HG03108 (cell line): ENCODE data around the gene SMARCC1.

Source experiments
- ATAC-seq: cut with Tn5 transposase; IDR thresholded peaks from one replicate; pipeline ENCODE4 v1.9.1; 2021; ENCODE audit warnings: moderate library complexity; ENCODE audit not compliant: unreplicated experiment

Gene SMARCC1

DNA sequence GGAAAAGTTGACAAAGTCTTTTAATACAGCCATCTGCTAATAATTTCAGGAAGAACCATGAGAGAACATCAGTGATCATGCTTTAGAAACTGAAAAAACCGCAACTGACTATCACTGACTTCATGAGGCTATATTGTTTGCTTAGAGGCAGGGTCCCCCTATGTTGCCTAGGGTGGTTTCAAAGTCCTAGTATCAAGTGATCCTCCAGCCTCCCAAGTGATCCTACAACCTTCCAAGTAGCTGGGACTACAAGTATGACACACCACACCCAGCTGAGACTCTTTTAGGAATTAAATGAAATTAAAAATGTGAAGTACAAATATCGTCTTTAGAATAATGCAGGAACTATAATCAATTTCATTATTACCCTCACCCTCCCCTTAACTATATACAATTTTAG, 144.8 kb downstream of the SMARCC1 start:
- ATAC-seq: no peak

DNA sequence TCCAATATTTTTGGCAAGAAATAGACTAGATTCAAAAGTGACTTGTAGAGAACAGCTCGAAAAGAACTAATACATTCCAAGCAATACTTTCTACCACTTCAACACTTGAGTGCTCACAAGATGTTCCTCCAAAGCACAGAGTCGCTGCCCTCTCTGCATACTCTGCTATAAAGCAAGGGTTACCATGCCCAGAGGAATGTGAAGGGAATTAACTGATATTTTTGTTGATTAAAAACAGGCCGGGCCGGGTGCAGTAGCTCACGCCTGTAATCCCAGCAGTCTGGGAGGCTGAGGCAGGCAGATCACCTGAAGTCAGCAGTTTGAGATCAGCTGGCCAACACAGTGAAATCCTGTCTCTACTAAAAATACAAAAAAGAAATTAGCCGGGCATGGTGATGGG, 145.5 kb downstream of the SMARCC1 start:
- no peak for ATAC-seq

DNA sequence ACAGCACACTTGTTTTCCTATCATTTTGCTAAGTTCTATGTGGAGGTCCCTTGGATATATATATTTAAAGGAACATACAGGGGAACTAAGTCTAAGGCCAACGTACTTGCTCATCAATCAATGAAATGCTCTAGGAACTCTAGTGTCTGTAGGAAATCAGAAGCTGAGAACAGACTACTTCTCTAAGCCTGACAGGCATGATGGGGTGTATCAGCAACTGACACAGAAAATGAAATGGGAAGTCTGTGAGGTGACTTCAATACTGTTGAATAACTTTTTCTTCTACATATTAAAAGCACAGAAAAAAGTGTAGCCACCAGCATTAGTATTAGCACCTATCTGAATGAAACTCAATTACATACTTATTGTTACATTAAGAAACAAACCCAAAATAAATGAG, 146.2 kb downstream of the SMARCC1 start:
- ATAC-seq: no peak

DNA sequence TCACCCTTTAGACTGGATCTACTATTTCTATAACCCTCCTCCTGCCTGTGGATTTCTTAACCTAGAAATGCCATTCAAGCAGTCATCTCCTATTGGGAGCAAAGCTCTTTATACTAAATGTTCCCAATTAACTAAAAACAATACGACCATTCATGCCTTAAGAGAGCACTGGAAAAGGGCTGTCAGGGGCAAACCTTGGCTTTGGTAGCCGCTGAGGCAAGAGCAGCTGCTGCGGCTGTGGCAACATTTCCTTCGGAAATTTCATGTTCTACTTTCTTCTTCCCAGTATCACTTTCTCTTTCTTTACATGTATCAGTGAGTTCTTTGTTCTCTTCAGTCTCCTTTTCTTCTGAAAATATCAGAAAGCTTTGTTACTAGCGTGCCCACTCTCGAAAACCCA, 146.7 kb downstream of the SMARCC1 start:
- no peak for ATAC-seq

DNA sequence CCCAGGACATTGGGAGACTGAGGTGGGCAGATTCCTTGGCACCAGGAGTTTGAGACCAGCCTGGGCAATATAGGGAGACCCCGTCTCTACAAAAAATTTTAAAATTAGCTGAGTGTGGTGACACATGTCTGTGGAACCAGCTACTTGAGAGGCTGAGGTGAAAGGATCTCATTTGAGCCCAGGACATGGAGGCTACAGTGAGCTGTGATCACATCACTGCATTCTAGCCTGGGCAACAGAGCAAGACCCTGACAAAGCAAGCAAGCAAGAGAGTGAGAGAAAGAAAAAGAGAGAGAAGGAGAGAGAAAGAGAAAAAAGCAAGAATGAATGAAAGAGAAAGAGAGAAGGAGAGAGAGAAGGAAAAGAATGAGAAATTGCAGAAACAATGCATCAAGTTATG, 150.9 kb downstream of the SMARCC1 start:
- no peak for ATAC-seq

DNA sequence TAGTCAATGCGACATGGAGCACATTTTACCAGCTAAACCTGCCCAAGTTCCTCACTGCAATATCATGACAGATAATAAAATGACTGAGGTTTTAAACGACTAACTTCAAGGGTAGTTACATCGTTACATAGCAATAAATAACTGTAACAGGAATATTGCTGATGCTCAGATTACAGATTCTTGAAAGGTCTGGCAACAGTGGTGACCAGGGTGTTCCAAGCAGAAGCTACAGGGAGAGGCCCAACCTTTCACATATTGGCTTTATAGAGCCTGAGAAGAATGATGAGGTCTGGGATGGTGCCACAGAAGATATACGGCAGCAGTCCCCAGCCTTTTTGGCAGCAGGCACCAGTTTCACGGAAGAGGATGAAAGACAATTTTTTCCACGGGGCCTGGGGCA, 151.9 kb downstream of the SMARCC1 start:
- ATAC-seq: no peak

DNA sequence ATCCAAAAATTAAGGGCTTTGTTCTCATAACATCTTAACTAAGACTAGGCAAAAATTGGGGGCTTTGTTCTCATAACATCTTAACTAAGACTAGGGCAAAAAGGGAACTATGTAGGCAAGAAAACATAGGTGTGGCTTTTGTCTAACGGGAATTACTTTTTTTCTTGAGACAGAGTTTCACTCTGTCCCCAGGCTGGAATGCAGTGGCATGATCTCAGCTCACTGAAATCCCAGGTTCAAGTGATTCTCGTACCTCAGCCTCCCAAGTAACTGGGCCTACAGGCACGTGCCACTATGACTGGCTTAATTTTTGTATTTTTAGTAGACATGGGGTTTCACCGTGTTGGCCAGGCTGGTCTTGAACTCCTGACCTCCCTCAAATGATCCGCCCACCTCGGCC, 153.3 kb downstream of the SMARCC1 start:
- ATAC-seq: no peak

DNA sequence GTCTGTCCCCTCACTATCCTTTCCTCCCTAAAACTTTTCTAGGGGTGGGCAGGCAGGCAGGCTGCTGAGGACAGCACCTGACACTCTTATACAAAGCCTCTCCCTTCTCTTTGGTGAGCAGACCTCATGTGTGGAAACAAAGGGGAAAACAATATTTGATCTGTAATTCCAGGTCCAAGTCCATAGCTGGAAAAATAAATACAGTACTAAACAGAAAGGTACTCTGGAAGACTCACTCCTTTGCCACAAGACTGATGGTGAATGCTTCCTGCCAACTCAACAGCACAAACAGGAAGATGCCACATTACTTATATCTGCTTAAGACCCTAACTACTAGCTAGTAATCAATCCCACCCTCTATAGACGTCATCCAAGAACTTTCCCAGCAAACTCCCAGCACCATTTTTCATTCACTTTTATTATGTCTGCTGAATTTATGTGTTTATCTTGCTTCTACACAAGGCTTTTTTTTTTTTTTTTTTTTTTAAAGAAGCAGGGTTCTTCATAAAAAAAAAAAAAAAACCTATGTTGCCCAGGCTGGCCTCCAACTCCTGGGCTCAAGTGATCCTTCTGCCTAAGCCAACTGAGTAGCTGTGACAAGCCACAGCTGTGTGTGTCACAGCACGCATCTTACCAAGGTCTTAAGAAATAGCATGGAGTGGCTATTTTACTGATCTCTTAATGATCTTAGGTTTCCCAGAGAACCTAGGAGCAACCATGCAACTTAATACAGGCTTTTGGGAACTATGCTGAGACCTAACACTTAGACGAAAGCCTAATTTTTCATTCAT, 158.8 kb downstream of the SMARCC1 start:
- no peak for ATAC-seq

DNA sequence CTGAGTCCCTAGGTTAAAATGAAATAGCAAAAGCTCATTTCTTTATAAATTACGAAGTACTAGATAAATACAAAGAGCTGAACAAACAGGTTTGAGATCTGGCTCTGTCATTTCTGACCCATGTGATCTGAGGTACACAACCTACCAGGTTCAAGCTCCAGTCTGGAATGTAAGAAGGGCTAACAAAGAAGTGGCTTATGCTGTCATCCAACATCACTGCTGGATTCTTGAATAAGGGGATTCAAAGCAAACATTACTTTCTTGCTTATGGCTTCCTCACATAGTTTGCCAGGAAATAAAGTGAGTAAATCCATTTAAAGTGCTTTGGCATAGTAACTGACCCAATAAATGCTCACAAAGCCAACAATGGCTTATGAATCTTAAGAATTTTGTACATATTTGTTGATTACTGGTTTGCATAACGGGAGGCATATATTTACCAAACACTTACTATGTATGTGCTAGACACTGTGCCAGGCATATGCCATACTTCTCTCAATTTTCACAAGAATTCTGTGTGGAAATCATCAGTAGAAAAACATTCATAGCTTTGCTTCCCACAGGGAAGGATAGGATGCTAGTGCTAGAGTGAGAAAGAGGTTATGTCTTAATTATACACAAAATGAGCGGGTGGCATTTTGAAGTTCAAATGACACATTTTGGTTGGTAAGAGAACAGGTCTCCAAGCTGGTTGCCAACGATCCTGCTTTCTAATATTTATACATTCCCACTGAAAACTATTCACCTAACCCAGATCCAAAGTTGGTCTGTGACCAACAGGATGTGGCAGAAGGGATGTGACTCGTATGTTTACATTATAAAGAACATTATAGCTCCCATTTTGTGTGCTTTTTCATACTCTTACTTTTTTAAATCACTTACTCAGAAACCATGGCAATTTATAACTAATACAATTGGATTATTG, 164.3 kb downstream of the SMARCC1 start:
- ATAC-seq: no peak

DNA sequence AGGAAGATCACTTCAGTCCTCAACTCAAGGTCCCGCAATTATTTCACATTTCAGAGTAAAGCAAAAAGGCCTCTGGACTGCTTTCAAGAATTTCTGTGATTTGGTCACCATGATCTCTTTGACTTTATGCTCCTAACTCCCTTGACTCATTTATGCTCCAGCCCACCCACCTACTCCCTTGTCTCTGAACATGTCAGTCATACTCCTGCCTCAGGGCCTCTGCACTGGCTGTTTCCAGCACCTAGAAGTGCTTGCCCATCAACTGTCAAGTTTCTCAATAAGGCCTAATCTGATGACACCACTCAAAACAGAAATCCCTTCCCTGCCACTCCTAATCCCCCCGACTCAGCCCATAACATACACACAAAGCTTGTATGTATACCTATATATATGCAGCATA, 166.9 kb downstream of the SMARCC1 start:
- ATAC-seq: no peak

DNA sequence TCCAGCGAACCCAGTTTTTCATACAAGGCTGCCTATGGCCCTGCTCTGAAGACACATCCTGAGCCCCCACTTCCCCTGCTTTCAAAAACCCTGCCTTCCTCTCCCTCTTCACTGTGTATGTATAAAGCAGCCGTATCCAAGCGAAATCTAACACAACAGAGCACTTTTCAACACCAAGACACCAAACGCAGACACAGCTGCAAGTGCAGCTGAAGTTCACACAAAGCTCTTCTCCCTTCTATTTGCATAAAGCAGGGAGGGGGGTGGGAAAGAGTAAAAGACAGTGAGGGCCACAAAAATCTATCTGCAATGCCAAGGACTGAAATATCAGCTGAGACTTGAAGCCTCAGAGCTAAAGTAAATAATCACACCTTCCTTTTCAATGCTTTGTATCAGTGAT, 168.0 kb downstream of the SMARCC1 start:
- ATAC-seq: no peak

DNA sequence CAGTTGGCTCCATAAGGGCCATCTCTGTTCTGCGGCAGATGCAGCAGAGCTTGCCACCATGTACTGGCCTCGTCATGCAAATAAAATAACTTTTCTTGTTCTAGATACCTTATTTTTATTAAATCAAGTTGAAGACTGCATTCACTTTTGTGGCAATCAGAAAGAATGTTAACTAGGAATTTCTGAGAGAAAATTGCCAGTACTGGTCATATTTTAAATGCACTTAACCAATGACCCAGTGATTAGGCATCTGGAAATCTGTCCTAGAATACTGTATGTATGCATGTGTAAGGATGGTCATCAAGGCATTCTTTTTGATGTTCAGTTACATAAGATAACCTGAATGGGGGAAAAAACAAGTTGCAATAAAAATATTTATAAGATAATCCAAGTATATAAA, 168.8 kb downstream of the SMARCC1 start:
- ATAC-seq: no peak

DNA sequence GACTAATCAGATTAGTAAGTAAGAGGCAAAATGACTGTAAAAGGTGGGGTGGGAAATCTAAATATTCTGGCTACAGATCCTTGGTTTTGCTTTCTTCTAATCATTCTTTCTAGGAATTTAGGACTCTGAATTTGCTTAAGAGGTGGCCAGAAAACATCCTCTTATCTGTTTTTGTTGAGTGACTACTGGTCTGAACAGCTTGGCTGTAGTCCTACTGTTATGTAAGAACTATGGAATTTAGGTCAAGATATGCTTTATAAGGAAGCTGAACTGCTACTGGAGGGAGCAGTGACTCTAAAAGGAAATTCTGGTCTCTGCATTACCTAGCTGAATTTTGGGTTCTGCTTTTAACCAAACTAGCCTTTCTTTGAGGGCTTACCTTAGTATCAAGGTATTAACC, 169.5 kb downstream of the SMARCC1 start:
- no peak for ATAC-seq

DNA sequence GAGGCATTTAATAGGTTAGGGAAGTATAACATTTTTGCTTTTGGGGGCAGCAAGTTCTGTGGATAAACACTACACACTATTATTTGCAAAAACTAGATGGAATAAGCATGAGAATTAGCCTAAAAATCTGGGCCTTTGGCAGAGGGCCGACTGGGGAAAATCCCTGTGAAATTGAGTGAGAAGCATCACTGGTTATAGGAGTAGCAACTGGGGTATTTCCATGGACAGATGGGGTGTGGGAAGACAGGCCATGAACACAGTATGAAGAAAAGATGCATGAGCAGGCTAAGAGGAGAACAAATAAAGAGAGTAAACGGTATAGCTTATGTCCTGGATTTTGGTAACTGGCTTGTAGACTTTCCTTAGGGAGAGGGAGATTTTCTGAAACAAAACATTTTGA, 170.1 kb downstream of the SMARCC1 start:
- ATAC-seq: no peak

DNA sequence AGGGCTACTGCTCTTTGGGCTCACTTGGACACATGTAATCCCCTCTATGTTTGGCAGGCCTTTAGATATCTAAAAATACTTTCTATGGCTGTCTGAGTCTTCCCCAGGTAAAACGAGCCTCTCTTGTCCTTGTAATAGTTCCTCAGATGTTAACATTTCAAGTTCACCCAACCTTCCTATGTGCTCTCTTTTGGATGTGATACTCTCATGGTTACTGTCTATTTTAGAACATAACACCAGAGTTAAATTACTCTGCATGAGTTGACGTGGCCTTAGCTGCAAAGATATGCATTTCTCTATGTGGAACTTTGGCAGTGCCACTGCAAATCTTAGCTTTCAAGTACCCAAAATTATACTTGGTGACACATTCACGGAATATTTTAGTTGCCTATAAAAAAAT, 171.1 kb downstream of the SMARCC1 start:
- no peak for ATAC-seq

DNA sequence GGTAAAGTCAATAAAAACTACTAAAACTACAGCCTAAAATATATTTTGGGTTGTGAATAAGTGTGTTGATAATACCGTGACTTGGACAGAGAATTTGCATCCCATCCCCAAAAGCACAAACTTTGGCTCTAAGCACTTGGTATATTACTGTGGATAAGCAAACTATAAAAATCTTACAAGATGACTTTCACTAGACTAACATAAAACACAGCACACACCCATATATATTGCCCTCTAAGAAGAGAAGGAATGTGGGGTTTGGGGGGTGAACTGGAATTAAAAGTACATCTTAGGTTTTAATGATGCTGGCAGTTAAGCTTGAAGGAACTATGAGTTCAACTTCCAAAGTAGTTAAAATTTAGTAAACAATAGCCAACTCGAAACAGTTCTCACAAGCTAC, 174.4 kb downstream of the SMARCC1 start:
- no peak for ATAC-seq

DNA sequence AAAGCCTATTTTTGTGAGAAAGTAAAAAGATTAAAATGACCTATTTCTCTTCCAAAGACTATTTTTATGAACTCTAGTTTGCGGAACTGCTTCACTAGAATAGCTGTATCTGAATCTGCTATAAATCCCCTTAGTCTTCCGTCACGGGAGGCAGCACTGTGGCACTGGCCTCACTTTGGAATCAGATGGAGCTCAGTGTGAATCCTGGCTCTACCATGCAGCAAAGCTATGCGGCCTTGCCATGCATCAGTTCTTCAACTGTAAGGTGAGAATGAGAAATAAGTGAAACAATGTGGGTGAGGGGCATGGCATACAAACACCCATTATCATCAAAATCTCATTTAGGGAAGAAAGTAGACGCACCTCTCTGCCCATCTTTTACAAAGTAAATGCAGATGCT, 175.5 kb downstream of the SMARCC1 start:
- ATAC-seq: no peak

DNA sequence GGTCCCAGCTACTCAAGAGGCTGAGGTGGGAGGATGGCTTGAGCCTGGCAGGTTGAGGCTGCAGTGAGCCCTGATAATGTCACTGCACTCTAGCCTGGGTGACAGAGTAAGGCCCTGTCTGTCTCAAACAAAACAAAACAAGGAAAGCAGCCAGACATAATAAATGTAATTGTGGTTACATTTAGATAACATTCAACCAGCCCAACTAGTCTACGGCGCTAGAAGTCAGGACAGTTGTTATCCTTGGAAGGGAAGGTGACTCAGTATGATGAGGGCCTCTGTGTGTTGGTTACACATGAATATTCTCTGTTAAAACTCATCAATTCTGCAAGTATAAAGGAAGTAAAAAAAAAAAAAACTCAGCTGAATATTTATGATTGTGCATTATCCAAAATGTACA, 176.0 kb downstream of the SMARCC1 start:
- ATAC-seq: no peak

DNA sequence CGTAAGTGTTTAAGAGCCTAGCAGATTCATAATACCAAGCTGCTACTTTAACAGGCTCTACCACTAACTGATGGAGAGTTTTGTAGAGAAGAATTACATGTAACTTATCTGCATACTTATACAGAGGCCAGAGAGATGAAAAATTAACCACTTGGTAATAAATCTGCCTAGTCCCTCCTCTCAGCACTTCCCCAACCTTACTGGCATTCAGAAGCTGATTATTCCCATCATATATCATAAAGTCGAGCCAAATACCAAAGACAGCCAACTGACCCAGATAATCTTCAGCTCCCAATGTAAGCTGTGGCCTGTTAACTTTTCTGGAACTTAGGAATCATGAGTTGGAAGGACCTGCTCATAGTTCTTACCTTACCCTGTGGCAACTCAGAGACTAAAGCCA, 177.5 kb downstream of the SMARCC1 start:
- no peak for ATAC-seq

DNA sequence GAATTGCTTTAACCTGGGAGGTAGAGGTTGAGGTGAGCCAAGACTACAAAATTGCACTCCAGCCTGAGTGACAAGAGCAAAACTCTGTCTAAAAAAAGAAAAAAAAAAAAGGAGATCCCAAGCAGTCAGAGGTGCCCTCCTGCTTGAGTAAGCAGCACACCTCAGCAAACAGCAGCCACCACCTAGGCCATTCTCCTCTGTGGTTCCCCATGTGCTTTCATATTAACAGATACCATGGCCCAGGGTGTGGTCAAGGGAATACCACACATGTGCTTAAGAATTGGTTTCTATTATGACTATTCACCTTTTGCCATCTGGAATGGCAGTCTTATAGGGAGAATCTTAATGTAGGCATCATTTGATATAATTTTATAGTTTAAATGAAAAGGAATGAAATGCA, 178.4 kb downstream of the SMARCC1 start:
- ATAC-seq: no peak

DNA sequence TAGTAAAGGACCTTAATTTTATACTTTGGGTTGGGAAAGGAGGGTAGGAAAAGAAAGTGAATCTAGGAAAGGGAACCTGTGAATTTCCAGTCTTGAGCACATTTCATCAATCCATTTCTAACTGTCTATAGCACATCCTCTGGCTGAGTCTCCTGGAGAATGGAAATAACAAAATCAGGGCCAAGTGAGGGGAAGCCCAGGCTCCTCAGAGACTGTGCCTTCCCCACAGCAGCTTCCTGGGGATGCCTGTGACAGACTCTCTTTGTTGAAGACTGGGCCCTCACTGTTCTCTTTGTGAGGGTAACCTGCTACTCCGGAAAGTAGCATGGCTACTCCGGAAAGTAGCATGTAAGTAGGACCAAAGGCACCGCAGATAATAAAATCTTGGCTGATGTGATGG, 180.4 kb downstream of the SMARCC1 start:
- no peak for ATAC-seq

DNA sequence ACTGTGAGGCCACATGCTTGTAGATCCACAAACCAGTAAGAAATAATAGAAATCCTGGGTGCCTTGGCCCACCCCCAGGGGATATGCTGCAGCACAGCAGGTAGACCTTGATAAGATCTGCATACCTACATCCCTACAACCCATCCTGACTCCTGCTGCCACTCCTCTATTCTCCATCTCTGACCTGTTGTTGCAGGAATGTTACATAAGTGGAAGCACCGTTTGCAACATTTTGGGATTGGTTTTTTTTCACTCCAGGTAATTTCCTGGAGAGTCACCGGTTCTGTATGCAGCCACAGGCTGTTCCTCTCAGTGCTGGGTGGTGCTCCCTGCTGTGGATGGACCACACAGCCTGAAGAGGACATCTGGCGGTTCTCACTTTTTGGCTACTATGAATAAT, 186.9 kb downstream of the SMARCC1 start:
- no peak for ATAC-seq
